Duodenal mucosa (tissue), 2 donors: ENCODE data around the gene ADAMTS8.

Source experiments
- H3K27ac ChIP-seq: one replicate; pipeline ENCODE4 v1.7.0; 2013; ENCODE audit warnings: low read depth, low read length
- H3K27me3 ChIP-seq, 2 donors: one replicate each; pipeline ENCODE4 v1.7.0; 2013; ENCODE audit warnings: low read length in 2 of 2, control low read depth in 1 of 2; ENCODE audit not compliant: insufficient read depth in 2 of 2, control insufficient read depth in 1 of 2
- H3K36me3 ChIP-seq, 2 donors: one replicate each; pipeline ENCODE4 v1.7.0; 2013; ENCODE audit warnings: low read length in 2 of 2, control low read depth in 1 of 2; ENCODE audit not compliant: insufficient read depth in 2 of 2, control insufficient read depth in 1 of 2
- H3K4me1 ChIP-seq, 2 donors: one replicate each; pipeline ENCODE4 v1.7.0; 2013; ENCODE audit warnings: low read length in 2 of 2, control low read depth in 1 of 2; ENCODE audit not compliant: insufficient read depth in 2 of 2, control insufficient read depth in 1 of 2
- H3K4me3 ChIP-seq, 2 donors: one replicate each; pipeline ENCODE4 v1.7.0; 2013; ENCODE audit warnings: low read length in 2 of 2, low read depth in 1 of 2
- H3K9ac ChIP-seq, 2 donors: one replicate each; pipeline ENCODE4 v1.7.0; 2013; ENCODE audit warnings: low read length in 2 of 2, low read depth in 1 of 2
- H3K9me3 ChIP-seq, 2 donors: one replicate each; pipeline ENCODE4 v1.7.0; 2013; ENCODE audit warnings: low read length in 2 of 2, control low read depth in 1 of 2; ENCODE audit not compliant: control insufficient read depth in 1 of 2

ADAMTS8 gene

GRCh38 chr11:130420478-130421198 lies 7.8 kb downstream of the ADAMTS8 start:
- no peak overlapping the region for H3K4me3 ChIP-seq
- no peak overlapping the region for H3K9ac ChIP-seq
- H3K27ac ChIP-seq: no peak overlapping the region

DNA sequence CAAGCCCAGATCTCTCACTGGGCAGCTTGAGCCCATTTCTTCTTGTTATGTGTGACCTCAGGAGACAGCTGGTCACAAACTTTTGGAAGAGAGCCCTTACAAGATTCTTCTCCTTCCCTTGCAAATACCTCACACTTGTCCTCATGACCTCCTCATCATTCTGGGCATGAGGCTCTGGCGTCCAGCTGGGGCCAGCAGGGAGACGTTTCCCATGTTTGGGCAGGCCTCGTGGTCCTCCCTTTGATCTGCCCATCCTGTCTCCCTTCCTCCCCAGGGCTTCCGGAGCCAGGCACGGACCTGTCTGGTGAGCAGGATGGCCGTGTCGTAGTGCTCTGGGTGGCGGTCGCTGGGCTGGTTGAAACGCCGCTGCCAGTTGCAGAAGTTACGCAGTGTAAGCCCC lies 9.7 kb downstream of the ADAMTS8 start:
- Histone ChIP-seq H3K4me1 (peaks cover 4 to 7% of the 10 kb centered on the region in 2 donors), H3K4me3 (no peak overlapping the region), H3K27ac (no peak overlapping the region), H3K9ac (no peak overlapping the region), H3K36me3 (no peaks in the 10 kb centered on the region), H3K27me3 (peaks cover 3 to 4% of the 10 kb centered on the region in 2 donors), H3K9me3 (no peaks in the 10 kb centered on the region)

More at GRCh38 chr11:130420478-130421198, 7.8 kb downstream of the ADAMTS8 start:
- Histone ChIP-seq H3K9me3 (no peaks in the 10 kb centered on the region), H3K27me3 (peaks cover 4 to 13% of the 10 kb centered on the region in 2 donors), H3K4me1 (peaks cover 4 to 7% of the 10 kb centered on the region in 2 donors), H3K36me3 (no peaks in the 10 kb centered on the region)

DNA sequence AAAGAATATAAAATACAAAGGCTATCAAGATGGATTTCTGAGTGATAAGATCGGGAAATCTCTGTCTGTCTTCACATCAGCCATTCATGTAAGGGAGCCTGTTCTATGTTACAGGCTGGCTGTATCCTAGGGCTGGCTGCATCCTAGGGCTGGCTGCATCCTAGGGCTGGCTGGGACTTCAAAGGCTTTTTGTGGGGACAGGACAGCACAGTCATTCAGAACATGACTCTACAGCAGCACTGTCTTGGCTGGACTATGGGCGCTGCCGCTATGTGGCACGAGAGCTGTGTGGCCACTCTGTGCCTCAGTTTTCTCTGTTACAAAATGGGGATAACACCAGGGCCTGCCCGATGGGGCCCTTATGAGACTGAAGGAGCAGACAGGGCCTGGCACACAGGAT lies 10.2 kb downstream of the ADAMTS8 start:
- Histone ChIP-seq H3K4me3 (no peak overlapping the region), H3K27me3 (peaks cover 1 to 4% of the 10 kb centered on the region in 2 donors), H3K36me3 (no peaks in the 10 kb centered on the region), H3K27ac (no peak overlapping the region), H3K9ac (no peak overlapping the region), H3K4me1 (peaks cover 4 to 7% of the 10 kb centered on the region in 2 donors), H3K9me3 (no peaks in the 10 kb centered on the region)

- no peak overlapping the region for H3K27ac ChIP-seq
- H3K9ac ChIP-seq: no peak overlapping the region
- H3K27me3 ChIP-seq: peaks cover 0 to 3% of the 10 kb centered on the region in 2 donors
- H3K9me3 ChIP-seq: no peaks in the 10 kb centered on the region
- peaks cover 4 to 7% of the 10 kb centered on the region in 2 donors for H3K4me1 ChIP-seq
- no peak overlapping the region for H3K4me3 ChIP-seq
- H3K36me3 ChIP-seq: no peaks in the 10 kb centered on the region
Measured at GRCh38 chr11:130416906-130417305, 11.5 kb downstream of the ADAMTS8 start.

- Histone ChIP-seq H3K4me3 (no peak overlapping the region), H3K4me1 (peaks cover 4 to 7% of the 10 kb centered on the region in 2 donors), H3K27me3 (peaks cover 0 to 3% of the 10 kb centered on the region in 2 donors), H3K9me3 (no peaks in the 10 kb centered on the region), H3K27ac (no peak overlapping the region), H3K36me3 (no peaks in the 10 kb centered on the region), H3K9ac (no peak overlapping the region)
Measured at GRCh38 chr11:130416530-130416882, 11.9 kb downstream of the ADAMTS8 start.

GRCh38 chr11:130415731-130416529 lies 12.5 kb downstream of the ADAMTS8 start:
- Histone ChIP-seq H3K27me3 (peaks cover 0 to 3% of the 10 kb centered on the region in 2 donors), H3K9me3 (no peaks in the 10 kb centered on the region), H3K4me1 (peaks cover 4% of the 10 kb centered on the region in 2 donors), H3K4me3 (no peak overlapping the region), H3K9ac (no peak overlapping the region), H3K36me3 (no peaks in the 10 kb centered on the region), H3K27ac (no peak overlapping the region)

DNA sequence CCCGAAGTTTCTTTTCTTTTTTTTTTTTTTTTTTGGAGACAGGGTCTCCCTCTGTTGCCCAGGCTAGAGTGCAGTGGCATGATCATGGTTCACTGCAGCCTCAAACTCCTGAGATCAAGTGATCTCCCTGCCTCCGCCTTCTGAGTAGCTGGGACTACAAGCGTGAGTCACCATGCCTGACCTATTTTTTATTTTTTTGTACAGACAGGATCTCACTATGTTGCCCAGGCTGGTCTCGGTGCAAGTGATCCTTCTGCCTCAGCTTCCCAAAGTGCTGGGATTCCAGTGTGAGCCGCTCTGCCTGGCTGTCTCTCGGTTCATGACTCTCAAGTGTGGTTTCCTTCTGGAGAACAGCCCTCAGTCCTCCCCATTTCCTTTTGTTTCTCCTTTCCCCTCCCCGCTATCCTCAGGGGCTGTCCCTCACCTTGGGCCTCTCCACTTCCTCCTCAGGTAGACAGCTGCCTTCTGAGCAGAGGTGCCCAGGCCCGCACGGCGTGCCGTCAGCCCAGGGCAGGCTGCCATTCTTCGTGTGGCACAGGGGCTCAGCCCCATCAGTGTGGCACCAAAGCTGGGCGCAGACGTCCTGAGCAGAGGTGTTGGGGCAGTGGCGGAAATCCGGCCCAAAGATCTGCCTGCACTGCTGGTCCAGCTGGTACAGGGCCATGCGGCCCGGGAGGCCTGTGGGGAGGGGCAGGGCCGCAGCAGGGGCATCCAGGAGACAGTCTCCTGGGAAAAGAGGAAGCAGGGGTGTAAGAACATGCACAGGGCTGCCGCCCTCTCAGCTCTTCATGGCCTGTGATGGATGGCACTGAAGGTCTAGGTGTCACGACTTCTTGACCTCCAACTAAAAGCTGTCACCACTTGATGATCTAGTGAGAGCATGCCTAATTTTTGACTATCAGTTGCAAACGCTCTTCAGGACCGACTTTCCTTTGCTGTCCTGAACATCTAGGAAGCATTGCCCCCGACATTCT lies 14.0 kb downstream of the ADAMTS8 start:
- Histone ChIP-seq H3K27ac (no peak overlapping the region), H3K4me3 (no peak overlapping the region), H3K4me1 (no peaks in the 10 kb centered on the region), H3K9ac (no peak overlapping the region), H3K27me3 (peaks cover 0 to 3% of the 10 kb centered on the region in 2 donors), H3K9me3 (no peaks in the 10 kb centered on the region), H3K36me3 (no peaks in the 10 kb centered on the region)

- H3K9me3 ChIP-seq: no peaks in the 10 kb centered on the region
- no peaks in the 10 kb centered on the region for H3K36me3 ChIP-seq
- H3K4me1 ChIP-seq: no peaks in the 10 kb centered on the region
- H3K27me3 ChIP-seq: peaks cover 0 to 3% of the 10 kb centered on the region in 2 donors
- H3K9ac ChIP-seq: no peak overlapping the region
- H3K27ac ChIP-seq: no peak overlapping the region
- H3K4me3 ChIP-seq: no peak overlapping the region
Measured at GRCh38 chr11:130413405-130414106, 14.9 kb downstream of the ADAMTS8 start.

DNA sequence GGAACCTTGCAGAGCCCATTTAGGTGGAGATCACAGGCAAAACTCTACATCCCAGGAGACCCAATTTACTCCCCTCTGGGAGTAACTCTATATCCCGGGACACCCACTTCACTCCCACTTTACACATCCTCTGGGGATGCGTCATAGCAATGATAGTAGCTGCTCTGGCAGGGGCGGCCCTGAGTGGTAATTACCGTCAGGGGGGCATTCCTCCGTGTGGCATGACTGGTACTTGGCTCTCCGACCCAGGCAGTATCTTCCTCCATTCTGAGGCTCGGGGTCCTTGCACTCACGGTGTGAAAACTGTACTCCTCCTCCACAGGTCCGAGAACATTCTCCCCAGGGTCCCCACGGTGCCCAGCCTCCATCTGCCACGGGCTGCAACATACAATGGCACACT lies 17.2 kb downstream of the ADAMTS8 start:
- Histone ChIP-seq H3K27me3 (peaks cover 0 to 3% of the 10 kb centered on the region in 2 donors), H3K9ac (no peak overlapping the region), H3K36me3 (no peaks in the 10 kb centered on the region), H3K9me3 (no peaks in the 10 kb centered on the region), H3K4me1 (no peaks in the 10 kb centered on the region), H3K4me3 (no peak overlapping the region), H3K27ac (no peak overlapping the region)
